Uterus (tissue), 4 donors: Measurements from ENCODE around the gene TDRD1. TPM values are rescaled to one million over a fixed set of nuclear protein-coding genes. Genes with fewer than 3 reads are reported as not detected.

Experiments
- DNase-seq, 2 donors: peaks; one replicate each; pipeline ENCODE4 v3.0.0-alpha.2; 2019 to 2020
- H3K27ac ChIP-seq, 2 donors: fragments of 200-600 bp; sonication (generic); 1 replicate in 1 of 2; 2 replicates in 1 of 2; pipeline ENCODE4 v1.5.1; 2016 to 2018
- H3K27me3 ChIP-seq, 2 donors: fragments of 200-600 bp; sonication (generic); one replicate each; pipeline ENCODE4 v1.5.1; 2018 to 2019; ENCODE audit warnings: control low read depth in 1 of 2
- H3K36me3 ChIP-seq, 2 donors: fragments of 200-600 bp; sonication (generic); one replicate each; pipeline ENCODE4 v1.5.1; 2019; ENCODE audit warnings: control low read depth in 1 of 2
- H3K4me1 ChIP-seq, 2 donors: fragments of 200-600 bp; sonication (generic); one replicate each; pipeline ENCODE4 v1.5.1; 2018 to 2019; ENCODE audit warnings: control low read depth in 1 of 2
- H3K4me3 ChIP-seq, 2 donors: fragments of 200-600 bp; sonication (generic); 1 replicate in 1 of 2; 2 replicates in 1 of 2; pipeline ENCODE4 v1.5.1; 2018 to 2019; ENCODE audit warnings: mild to moderate bottlenecking in 1 of 2
- H3K9me3 ChIP-seq, 2 donors: fragments of 200-600 bp; sonication (generic); one replicate each; pipeline ENCODE4 v1.5.1; 2019; ENCODE audit warnings: control low read depth in 1 of 2
- POLR2A ChIP-seq, 2 donors: fragments of 450-650 bp; IDR thresholded peaks; one replicate each; pipeline ENCODE4 v1.6.1; 2016; ENCODE audit warnings: antibody characterized with exemption in 2 of 2, mild to moderate bottlenecking in 1 of 2, moderate library complexity in 1 of 2
- intact Hi-C: fragments of 100-400 bp; cut with DNase I; formaldehyde crosslinking; loops from one replicate; pipeline ENCODE4 v1.15.1; 2023; ENCODE audit warnings: low total_unique reads
- total RNA-seq, 4 donors: library from RNA; depleted of rRNA in 3 of 4; stranded (reverse); fragments of >200 nt in 3 of 4; gene quantifications; one replicate each; pipeline versions ENCODE4 v1.1.0 to v1.2.4, GENCODE V29; 2014 to 2023
- TF ChIP-seq, protein P1 (sequence below), 4 experiments: fragments of 200-600 bp in 2 of 4; fragments of 450-650 bp in 2 of 4; sonication (generic) in 2 of 4; IDR thresholded peaks; one replicate each; pipeline ENCODE4 v1.5.1; 2016 to 2019; ENCODE audit warnings: antibody characterized with exemption in 4 of 4, mild to moderate bottlenecking in 2 of 4, moderate library complexity in 1 of 4
- donor health status: DM: yes; HTN: yes; CAD: no.

TDRD1 gene
- total RNA-seq, 4 donors from 2014 or later = 0.49 to 1.5 TPM; not detected in 2

DNA sequence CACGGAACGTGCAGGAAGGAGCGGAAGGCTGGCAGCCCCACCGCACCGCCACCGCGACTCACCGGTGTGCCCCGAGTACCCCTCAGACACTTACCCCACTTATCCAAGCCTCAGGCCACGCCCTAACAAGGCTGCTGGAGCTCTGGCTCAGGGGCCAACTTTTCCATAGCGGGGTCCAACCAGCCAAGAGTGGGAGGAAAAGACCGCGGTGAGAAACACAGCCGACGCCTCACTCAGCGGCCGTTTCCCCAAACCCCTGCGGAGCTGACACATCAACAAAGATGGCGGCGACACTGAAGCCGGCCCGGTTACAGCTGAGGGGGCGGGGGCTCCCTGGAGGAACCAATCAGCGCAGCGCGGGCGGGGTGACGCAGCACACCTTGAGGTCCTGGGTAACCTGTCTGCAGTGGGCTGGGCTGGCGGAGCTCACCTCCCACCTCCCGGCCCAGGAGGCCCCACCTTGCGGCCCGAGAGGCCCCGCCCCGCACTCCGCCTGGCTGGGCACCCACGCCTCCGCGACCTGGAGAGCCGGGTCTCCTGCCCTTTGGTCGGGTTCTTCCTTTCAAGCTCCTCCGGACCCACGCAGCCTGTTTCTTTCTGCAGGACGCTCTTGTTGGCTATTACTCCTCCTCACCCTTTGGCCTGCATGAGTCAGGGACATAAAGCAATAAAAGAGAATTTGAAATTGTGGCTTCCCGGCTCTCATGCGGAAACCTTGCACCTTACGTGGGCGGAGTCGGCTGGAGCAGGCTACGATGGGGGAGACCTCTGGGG is 5.0 kb upstream of the TDRD1 start, which contains the start of gene CCDC186:
Gene CCDC186, minus strand, starts transcription at position 283 of the 774 bp plus-strand sequence. CDS start 10,935 bp downstream, outside the sequence.
- TF ChIP-seq POLR2A (IDR thresholded peaks at IDR 0.05) = peak; percentile 69 to 73
- TF ChIP-seq, protein P1, sequence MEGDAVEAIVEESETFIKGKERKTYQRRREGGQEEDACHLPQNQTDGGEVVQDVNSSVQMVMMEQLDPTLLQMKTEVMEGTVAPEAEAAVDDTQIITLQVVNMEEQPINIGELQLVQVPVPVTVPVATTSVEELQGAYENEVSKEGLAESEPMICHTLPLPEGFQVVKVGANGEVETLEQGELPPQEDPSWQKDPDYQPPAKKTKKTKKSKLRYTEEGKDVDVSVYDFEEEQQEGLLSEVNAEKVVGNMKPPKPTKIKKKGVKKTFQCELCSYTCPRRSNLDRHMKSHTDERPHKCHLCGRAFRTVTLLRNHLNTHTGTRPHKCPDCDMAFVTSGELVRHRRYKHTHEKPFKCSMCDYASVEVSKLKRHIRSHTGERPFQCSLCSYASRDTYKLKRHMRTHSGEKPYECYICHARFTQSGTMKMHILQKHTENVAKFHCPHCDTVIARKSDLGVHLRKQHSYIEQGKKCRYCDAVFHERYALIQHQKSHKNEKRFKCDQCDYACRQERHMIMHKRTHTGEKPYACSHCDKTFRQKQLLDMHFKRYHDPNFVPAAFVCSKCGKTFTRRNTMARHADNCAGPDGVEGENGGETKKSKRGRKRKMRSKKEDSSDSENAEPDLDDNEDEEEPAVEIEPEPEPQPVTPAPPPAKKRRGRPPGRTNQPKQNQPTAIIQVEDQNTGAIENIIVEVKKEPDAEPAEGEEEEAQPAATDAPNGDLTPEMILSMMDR (IDR thresholded peaks at IDR 0.05) = no peak

DNA sequence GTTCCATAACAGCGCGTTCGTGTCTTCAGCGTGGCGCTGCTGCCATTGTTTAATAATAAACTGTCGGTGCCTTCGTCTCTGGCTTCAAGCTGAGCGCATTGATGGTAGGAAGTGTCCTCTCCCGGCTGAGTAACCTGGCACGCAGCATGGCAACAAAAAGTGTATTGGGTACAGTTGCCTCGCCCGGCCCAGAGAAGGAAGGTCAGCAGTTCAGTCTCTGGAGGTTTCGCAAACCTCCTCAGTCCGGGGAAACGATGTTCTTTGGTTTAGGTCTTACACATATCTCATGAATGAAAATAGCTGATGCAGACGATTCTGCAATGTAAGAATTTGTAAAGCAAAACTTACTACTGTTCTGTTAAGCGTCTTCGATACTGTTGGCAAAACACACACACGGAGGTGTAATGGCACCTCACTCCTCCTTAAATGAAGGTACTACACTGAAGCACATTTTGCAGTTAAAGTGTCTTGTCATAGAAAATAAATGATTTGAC is 4.4 kb upstream of the TDRD1 start:
- TF ChIP-seq POLR2A (IDR thresholded peaks at IDR 0.05) = no peak
- TF ChIP-seq, protein P1 (IDR thresholded peaks at IDR 0.05) = no peak
- Histone ChIP-seq H3K4me3 (peak overlapping the region; percentile 84 to 98), H3K27ac (peak overlapping the region; percentile 92 to 97), H3K9me3 (no peaks in the 10 kb centered on the region), H3K27me3 (no peaks in the 10 kb centered on the region), H3K36me3 (no peaks in the 10 kb centered on the region), H3K4me1 (peaks cover 0 to 4% of the 10 kb centered on the region in 2 donors)
- peak in 1 of 2 donors; percentile 45 for DNase-seq
- intact Hi-C loops = no loop called here

More for the DNA sequence above, 5.0 kb upstream of the TDRD1 start, which contains the start of gene CCDC186:
- intact Hi-C loops = no loop called here
- Histone ChIP-seq H3K27me3 (no peaks in the 10 kb centered on the region), H3K36me3 (no peaks in the 10 kb centered on the region), H3K9me3 (no peaks in the 10 kb centered on the region), H3K4me3 (peak within 1 kb of the TSS; percentile 84 to 98), H3K27ac (peak within 1 kb of the TSS; percentile 92 to 97), H3K4me1 (peaks cover 0 to 4% of the 10 kb centered on the region in 2 donors)
- peak; percentile 88 to 92 for DNase-seq

DNA sequence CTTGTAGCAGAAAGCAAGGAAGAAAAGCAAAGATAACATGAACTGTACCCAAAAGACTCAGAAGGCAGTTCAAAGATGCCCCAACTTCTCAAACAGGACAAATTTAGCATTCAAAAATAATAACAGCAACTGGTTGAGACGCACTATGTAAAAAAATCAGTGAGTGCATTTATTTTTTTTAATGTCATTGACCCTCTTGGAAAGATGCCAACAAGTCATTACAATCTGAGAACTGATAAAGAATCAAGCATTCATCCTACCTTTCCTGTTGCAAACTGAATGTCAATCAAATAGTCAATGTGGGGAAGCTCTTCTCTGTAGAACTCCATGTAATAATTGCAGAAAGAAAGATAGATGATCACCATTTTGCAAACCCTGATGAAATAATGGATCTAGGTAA is 3.5 kb upstream of the TDRD1 start:
- Histone ChIP-seq H3K36me3 (no peaks in the 10 kb centered on the region), H3K9me3 (no peaks in the 10 kb centered on the region), H3K4me3 (no peak overlapping the region), H3K27me3 (no peaks in the 10 kb centered on the region), H3K27ac (no peak overlapping the region), H3K4me1 (peaks cover 0 to 4% of the 10 kb centered on the region in 2 donors)
- TF ChIP-seq POLR2A (IDR thresholded peaks at IDR 0.05) = no peak
- TF ChIP-seq, protein P1 (IDR thresholded peaks at IDR 0.05) = no peak
- intact Hi-C loops = no loop called here
- DNase-seq = no peak

DNA sequence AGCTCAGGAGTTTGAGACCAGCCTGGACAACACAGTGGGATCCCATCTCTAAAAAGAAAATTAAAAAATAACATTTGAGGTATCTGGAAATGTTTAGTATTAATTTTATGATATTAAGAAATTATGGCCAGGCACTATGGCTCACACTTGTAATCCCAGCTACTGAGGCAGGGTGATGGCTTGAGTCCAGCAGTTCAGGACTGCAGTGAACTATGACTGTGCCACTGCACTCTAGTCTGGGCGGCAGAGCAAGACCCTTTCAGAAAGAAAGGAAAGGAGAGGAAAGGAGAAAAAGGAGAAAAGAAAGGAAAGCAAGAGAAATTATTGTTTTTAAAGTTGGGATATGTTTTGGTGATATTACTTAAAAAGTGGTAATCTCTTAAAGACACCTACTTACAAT is 2.6 kb upstream of the TDRD1 start:
- no peak for DNase-seq
- H3K4me1 ChIP-seq = peaks cover 0 to 4% of the 10 kb centered on the region in 2 donors
- H3K36me3 ChIP-seq = no peaks in the 10 kb centered on the region
- TF ChIP-seq POLR2A (IDR thresholded peaks at IDR 0.05) = no peak
- TF ChIP-seq, protein P1 (IDR thresholded peaks at IDR 0.05) = no peak
- no peak overlapping the region for H3K4me3 ChIP-seq
- H3K27ac ChIP-seq = no peak overlapping the region
- H3K27me3 ChIP-seq = no peaks in the 10 kb centered on the region
- intact Hi-C loops = no loop called here
- H3K9me3 ChIP-seq = no peaks in the 10 kb centered on the region

DNA sequence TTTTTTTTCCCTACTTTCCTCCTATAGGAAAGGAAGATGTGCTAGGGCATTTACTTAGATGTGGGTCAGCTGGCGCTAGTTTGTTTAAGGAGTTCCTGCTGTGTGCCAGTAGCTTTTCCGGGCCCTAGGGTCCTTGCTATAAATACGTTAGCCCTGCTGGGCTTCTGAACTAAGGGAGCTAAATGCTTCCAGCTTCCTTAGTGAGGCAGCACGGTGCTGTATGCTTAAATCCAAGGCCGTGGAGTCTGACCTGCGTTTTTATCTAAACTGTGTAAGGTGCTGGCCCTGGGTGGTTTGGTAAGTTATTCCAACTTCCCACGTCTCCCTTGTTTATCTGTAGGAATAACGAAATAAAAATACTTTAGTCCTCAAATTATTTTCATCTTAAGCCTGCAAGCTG is 594 bp downstream of the TDRD1 start:
- intact Hi-C loops = no loop called here
- H3K36me3 ChIP-seq = no peaks in the 10 kb centered on the region
- H3K27ac ChIP-seq = no peak overlapping the region
- no peaks in the 10 kb centered on the region for H3K9me3 ChIP-seq
- no peak overlapping the region for H3K4me3 ChIP-seq
- DNase-seq = no peak
- H3K27me3 ChIP-seq = no peaks in the 10 kb centered on the region
- TF ChIP-seq, protein P1 (IDR thresholded peaks at IDR 0.05) = no peak
- H3K4me1 ChIP-seq = no peaks in the 10 kb centered on the region
